Right lobe of liver (tissue), 6 donors: ENCODE data around the gene RPTOR. TPM values are rescaled to one million over a fixed set of nuclear protein-coding genes. Genes with fewer than 3 reads are reported as not detected.

Source experiments
- ATAC-seq, 4 donors: fragments of 200-7000 bp; cut with Tn5 transposase; one replicate each; pipeline ENCODE4 v1.9.1; 2020; ENCODE audit warnings: mild to moderate bottlenecking in 4 of 4, moderate library complexity in 4 of 4
- DNase-seq, 3 donors: peaks; one replicate each; pipeline ENCODE4 v3.0.0-alpha.2; 2020
- H3K27ac ChIP-seq, 3 donors: fragments of 200-600 bp; one replicate each; pipeline ENCODE4 v1.8.0; 2022
- H3K27me3 ChIP-seq, 2 donors: fragments of 200-600 bp; one replicate each; pipeline ENCODE4 v1.8.0; 2022
- H3K36me3 ChIP-seq, 4 donors: fragments of 200-600 bp; sonication (generic) in 1 of 4; one replicate each; pipeline versions ENCODE4 v1.5.1 to v1.8.0; 2017 to 2022; ENCODE audit warnings: control low read depth in 1 of 4
- H3K4me1 ChIP-seq, 4 donors: fragments of 200-600 bp; sonication (generic) in 1 of 4; one replicate each; pipeline versions ENCODE4 v1.5.1 to v1.8.0; 2017 to 2022; ENCODE audit warnings: control low read depth in 1 of 4
- H3K4me3 ChIP-seq, 3 donors: fragments of 200-600 bp; one replicate each; pipeline ENCODE4 v1.8.0; 2022
- H3K9me3 ChIP-seq, 4 donors: fragments of 200-600 bp; sonication (generic) in 1 of 4; one replicate each; pipeline versions ENCODE4 v1.5.1 to v1.8.0; 2017 to 2022; ENCODE audit warnings: control low read depth in 1 of 4
- CTCF ChIP-seq, 4 donors: fragments of 200-600 bp in 3 of 4; fragments of 450-650 bp in 1 of 4; IDR thresholded peaks; one replicate each; pipeline versions ENCODE4 v1.5.1 to v1.8.0; 2016 to 2022; ENCODE audit warnings: antibody characterized with exemption in 4 of 4, mild to moderate bottlenecking in 2 of 4
- POLR2A ChIP-seq: fragments of 450-650 bp; IDR thresholded peaks from one replicate; pipeline ENCODE4 v1.6.1; 2017; ENCODE audit warnings: antibody characterized with exemption, mild to moderate bottlenecking
- WGBS: methylation state at CpG from one replicate; pipeline ENCODE4 v1.1.6; 2018; ENCODE audit warnings: low coverage, low lambda C conversion rate; ENCODE audit not compliant: insufficient coverage; ENCODE audit errors: missing lambda C conversion rate; 5-methylcytosine and 5-hydroxymethylcytosine counted together
- intact Hi-C, 2 donors: fragments of 100-400 bp; cut with DNase I; formaldehyde crosslinking; loops; one replicate each; pipeline versions ENCODE4 v1.11.2 to v1.14.1; 2022
- total RNA-seq, 6 experiments: library from RNA; depleted of rRNA in 2 of 6; stranded (reverse); fragments of >200 nt in 2 of 6; fragmentation: NEBNext Ultra II Directional in 3 of 6; extraction: Animal tissue kit (Norgen Biotek cat#: 25700) in 3 of 6; gene quantifications; one replicate each; pipeline versions ENCODE4 v1.1.0 to v1.2.4, GENCODE V29; 2016 to 2023
- donor health status: DM: no; HTN: yes; CAD: no.
- donor health status: DM: no; HTN: no; CAD: no.
- donor health status: DM: no; HTN: no; CAD: no.
- donor health status: DM: no; HTN: yes; CAD: no.
- donor health status: DM: no; HTN: yes; CAD: no.

The RPTOR gene
- total RNA-seq, 6 experiments from 2014 or later = 13.1 to 24.0 (median 15.5) TPM

GRCh38 chr17:80868022-80868609 is 323.5 kb downstream of the RPTOR start:
- WGBS = 55% methylated on average over 5 of the region's 5 CpGs
- H3K4me1 ChIP-seq = peaks cover 0 to 3% (median 0%) of the 10 kb centered on the region in 4 donors
- no peak overlapping the region for H3K27ac ChIP-seq
- no peaks in the 10 kb centered on the region for H3K9me3 ChIP-seq
- ATAC-seq = no peak
- no peak overlapping the region for H3K4me3 ChIP-seq
- H3K27me3 ChIP-seq = no peaks in the 10 kb centered on the region
- no peak for TF ChIP-seq CTCF (IDR thresholded peaks at IDR 0.05)
- TF ChIP-seq POLR2A = no peak
- no peaks in the 10 kb centered on the region for H3K36me3 ChIP-seq
- intact Hi-C loops = no loop called here
- DNase-seq = no peak

- Histone ChIP-seq H3K27ac (no peak overlapping the region), H3K27me3 (no peaks in the 10 kb centered on the region), H3K4me3 (no peak overlapping the region), H3K9me3 (no peaks in the 10 kb centered on the region), H3K36me3 (no peaks in the 10 kb centered on the region), H3K4me1 (peaks cover 0 to 3% (median 0%) of the 10 kb centered on the region in 4 donors)
- no peak for ATAC-seq
- intact Hi-C loops = no loop called here
- DNase-seq = peak in 1 of 3 donors; percentile 6
- whole genome bisulfite sequencing = 67% methylated on average over 6 of the region's 7 CpGs
- TF ChIP-seq CTCF (IDR thresholded peaks at IDR 0.05) (no peak), POLR2A (no peak)
Measured at GRCh38 chr17:80869481-80870145, 325.0 kb downstream of the RPTOR start.

- Histone ChIP-seq H3K27me3 (no peaks in the 10 kb centered on the region), H3K27ac (no peak overlapping the region), H3K36me3 (no peaks in the 10 kb centered on the region), H3K4me1 (peaks cover 0 to 3% (median 0%) of the 10 kb centered on the region in 4 donors), H3K9me3 (no peaks in the 10 kb centered on the region), H3K4me3 (no peak overlapping the region)
- WGBS = 65% methylated on average over 8 of the region's 8 CpGs
- intact Hi-C loops = no loop called here
- no peak for TF ChIP-seq POLR2A
- TF ChIP-seq CTCF (IDR thresholded peaks at IDR 0.05) = no peak
- peak in 1 of 4 donors; percentile 33 for ATAC-seq
- DNase-seq = peak in 1 of 3 donors; percentile 17
Measured at GRCh38 chr17:80870401-80870800, 325.8 kb downstream of the RPTOR start.

- DNase-seq (peak in 1 of 3 donors; percentile 53), ATAC-seq (peak; percentile 43 to 54 (median 48))
- 71% methylated on average over 5 of the region's 12 CpGs for WGBS
- H3K27me3 ChIP-seq = no peaks in the 10 kb centered on the region
- H3K9me3 ChIP-seq = no peaks in the 10 kb centered on the region
- H3K4me1 ChIP-seq = peaks cover 0 to 3% (median 0%) of the 10 kb centered on the region in 4 donors
- intact Hi-C loops = no loop called here
- no peaks in the 10 kb centered on the region for H3K36me3 ChIP-seq
- H3K27ac ChIP-seq = no peak overlapping the region
- TF ChIP-seq CTCF (IDR thresholded peaks at IDR 0.05) = no peak
- no peak for TF ChIP-seq POLR2A
- no peak overlapping the region for H3K4me3 ChIP-seq
Measured at GRCh38 chr17:80871341-80871740, 326.7 kb downstream of the RPTOR start.
